Activated CD8-positive, alpha-beta memory T cell treated with anti-CD3 and anti-CD28 coated beads, Interleukin-2, amount 50 U/mL, for 1 hour (primary cell): ENCODE measurements around the gene BMPR1A.
"Not testable (repeated sequence)": the region's sequence is repeated elsewhere in the genome, so short reads cannot be mapped to it uniquely, and the experiment has no call there.

Source experiments
- DNase-seq: peaks from one replicate; pipeline ENCODE4 v3.0.0-alpha.2; 2020; ENCODE audit errors: extremely low read depth

BMPR1A gene

GRCh38 chr10:86848747-86849146 lies 92.3 kb downstream of the BMPR1A start:
- DNase-seq, result no peak

GRCh38 chr10:86849181-86849894 lies 92.9 kb downstream of the BMPR1A start:
- DNase-seq, result no peak

GRCh38 chr10:86850481-86850880 lies 94.1 kb downstream of the BMPR1A start:
- DNase-seq, result no peak

GRCh38 chr10:86851328-86852207 lies 95.1 kb downstream of the BMPR1A start:
- no peak for DNase-seq

- not testable (repeated sequence) for DNase-seq
Observed at GRCh38 chr10:86853582-86853981, 97.2 kb downstream of the BMPR1A start.

GRCh38 chr10:86855513-86855912 lies 99.1 kb downstream of the BMPR1A start:
- DNase-seq, result no peak

- no peak for DNase-seq
Observed at GRCh38 chr10:86856156-86856555, 99.7 kb downstream of the BMPR1A start.

- DNase-seq, result no peak
Observed at GRCh38 chr10:86857128-86857721, 100.8 kb downstream of the BMPR1A start.

- no peak for DNase-seq
Observed at GRCh38 chr10:86858011-86858410, 101.6 kb downstream of the BMPR1A start.

GRCh38 chr10:86861351-86861750 lies 104.9 kb downstream of the BMPR1A start:
- DNase-seq, result no peak

GRCh38 chr10:86862373-86862772 lies 106.0 kb downstream of the BMPR1A start:
- DNase-seq, result no peak

- DNase-seq, result no peak
Observed at GRCh38 chr10:86862786-86863483, 106.5 kb downstream of the BMPR1A start.

- DNase-seq, result no peak
Observed at GRCh38 chr10:86863484-86863842, 107.0 kb downstream of the BMPR1A start.

- DNase-seq, result not testable (repeated sequence)
Observed at GRCh38 chr10:86865011-86865811, 108.8 kb downstream of the BMPR1A start.

- DNase-seq, result no peak
Observed at GRCh38 chr10:86867149-86867548, 110.7 kb downstream of the BMPR1A start.

- DNase-seq, result no peak
Observed at GRCh38 chr10:86868353-86868752, 111.9 kb downstream of the BMPR1A start.

- DNase-seq, result no peak
Observed at GRCh38 chr10:86870679-86871078, 114.3 kb downstream of the BMPR1A start.

GRCh38 chr10:86871563-86872183 lies 115.3 kb downstream of the BMPR1A start:
- DNase-seq, result no peak

- DNase-seq, result no peak
Observed at GRCh38 chr10:86872757-86873156, 116.3 kb downstream of the BMPR1A start.

- DNase-seq, result no peak
Observed at GRCh38 chr10:86876748-86877147, 120.3 kb downstream of the BMPR1A start.
